ENCODE results near the gene SNX30.
A peak's percentile ranks its signal among the peaks of the same experiment; 100 is the strongest.

The SNX30 gene

DNA sequence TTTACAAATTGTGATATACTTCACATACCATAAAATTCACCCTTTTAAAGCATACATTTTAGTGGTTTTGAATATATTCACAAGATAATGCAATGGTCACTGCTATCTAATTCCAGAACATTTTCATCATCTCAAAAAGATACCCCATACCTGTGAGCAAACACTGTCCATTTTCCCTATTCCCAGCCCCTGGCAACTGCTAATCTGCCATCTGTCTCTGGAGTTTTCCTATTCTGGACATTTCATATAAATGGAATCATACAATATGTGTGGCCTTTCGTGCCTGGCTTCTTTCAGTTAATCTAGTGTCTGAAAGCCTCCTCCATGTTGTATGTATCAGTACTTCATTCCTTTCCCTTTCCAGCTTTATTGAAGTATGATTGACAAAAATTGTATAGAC lies 14.7 kb downstream of the SNX30 start:
- Histone ChIP-seq H3K9me3 (ENCODE audit: control insufficient read depth, insufficient read depth, low read length) (no peaks in the 10 kb centered on the region), H3K4me3 (ENCODE audit: low read depth, low read length) (no peak overlapping the region), H3K27me3 (ENCODE audit: control insufficient read depth, insufficient read depth, low read length) (no peaks in the 10 kb centered on the region), H3K36me3 (ENCODE audit: control insufficient read depth, insufficient read depth, low read length) (no peaks in the 10 kb centered on the region), H3K27ac (ENCODE audit: low read depth, low read length) (no peak overlapping the region), H3K4me1 (ENCODE audit: control insufficient read depth, insufficient read depth, low read length) (peaks cover 9% of the 10 kb centered on the region), H3K9ac (ENCODE audit: low read depth, low read length) (no peak overlapping the region)

DNA sequence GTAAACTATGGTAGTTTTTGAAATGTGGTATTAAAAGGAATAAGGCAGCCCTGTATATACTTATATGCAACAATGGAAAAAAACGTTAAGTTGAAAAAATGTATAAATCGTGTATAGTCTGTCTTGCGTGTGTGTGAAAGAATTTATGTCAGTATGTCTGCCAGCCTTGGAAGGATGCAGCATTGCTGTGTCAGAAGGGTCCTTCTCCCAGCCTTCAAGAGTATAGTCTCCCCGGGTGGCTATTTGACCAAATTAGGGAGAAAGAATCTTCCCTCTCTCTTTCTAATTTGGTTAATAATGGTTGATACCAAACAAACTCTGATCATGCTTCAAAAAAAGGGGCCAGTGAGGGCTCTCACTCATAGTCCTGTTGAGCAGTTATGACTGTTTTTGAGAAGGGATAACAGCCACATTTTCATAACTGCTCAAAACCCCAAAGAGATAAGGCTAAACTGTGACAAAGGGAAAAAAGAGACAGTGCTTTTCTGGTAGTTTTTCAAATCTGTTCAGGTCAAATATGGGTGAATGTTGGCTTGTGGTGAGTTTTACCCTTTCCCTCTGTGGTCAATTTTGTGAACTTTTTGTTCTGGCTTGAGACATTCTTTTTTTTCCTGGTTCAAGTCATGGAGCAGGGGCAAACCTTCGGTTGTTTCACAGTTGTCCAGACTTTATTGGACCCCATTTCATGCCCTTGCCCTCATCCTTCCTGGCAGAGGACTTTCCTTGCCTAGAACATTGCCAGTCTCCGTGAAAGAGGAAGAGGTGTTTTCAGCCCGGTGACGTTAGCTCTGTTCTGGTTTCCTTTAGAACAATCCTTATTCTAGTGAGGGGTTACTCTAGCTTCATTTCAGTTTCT lies 21.0 kb downstream of the SNX30 start:
- Histone ChIP-seq H3K4me3 (ENCODE audit: low read depth, low read length) (no peak overlapping the region), H3K27ac (ENCODE audit: low read depth, low read length) (peak overlapping the region; percentile 38), H3K9ac (ENCODE audit: low read depth, low read length) (no peak overlapping the region), H3K9me3 (ENCODE audit: control insufficient read depth, insufficient read depth, low read length) (no peaks in the 10 kb centered on the region), H3K4me1 (ENCODE audit: control insufficient read depth, insufficient read depth, low read length) (peaks cover 31% of the 10 kb centered on the region), H3K36me3 (ENCODE audit: control insufficient read depth, insufficient read depth, low read length) (no peaks in the 10 kb centered on the region), H3K27me3 (ENCODE audit: control insufficient read depth, insufficient read depth, low read length) (no peaks in the 10 kb centered on the region)

DNA sequence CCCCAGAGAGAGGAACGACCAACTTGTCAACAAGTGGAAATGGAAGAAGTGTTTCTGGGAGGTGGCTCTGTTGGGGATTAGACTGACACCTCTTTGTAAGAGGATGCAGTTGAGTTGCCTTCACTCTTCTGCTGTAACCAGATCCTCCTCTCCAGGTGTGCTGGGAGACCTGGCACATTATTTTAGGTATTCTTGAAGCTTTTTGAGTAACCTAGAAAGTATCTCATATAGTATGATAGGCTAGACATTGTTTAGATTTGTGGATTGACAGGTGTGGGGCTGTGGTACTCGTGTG lies 21.6 kb downstream of the SNX30 start:
- Histone ChIP-seq H3K9ac (ENCODE audit: low read depth, low read length) (no peak overlapping the region), H3K4me1 (ENCODE audit: control insufficient read depth, insufficient read depth, low read length) (peaks cover 31% of the 10 kb centered on the region), H3K4me3 (ENCODE audit: low read depth, low read length) (no peak overlapping the region), H3K27me3 (ENCODE audit: control insufficient read depth, insufficient read depth, low read length) (no peaks in the 10 kb centered on the region), H3K36me3 (ENCODE audit: control insufficient read depth, insufficient read depth, low read length) (no peaks in the 10 kb centered on the region), H3K27ac (ENCODE audit: low read depth, low read length) (no peak overlapping the region), H3K9me3 (ENCODE audit: control insufficient read depth, insufficient read depth, low read length) (no peaks in the 10 kb centered on the region)

DNA sequence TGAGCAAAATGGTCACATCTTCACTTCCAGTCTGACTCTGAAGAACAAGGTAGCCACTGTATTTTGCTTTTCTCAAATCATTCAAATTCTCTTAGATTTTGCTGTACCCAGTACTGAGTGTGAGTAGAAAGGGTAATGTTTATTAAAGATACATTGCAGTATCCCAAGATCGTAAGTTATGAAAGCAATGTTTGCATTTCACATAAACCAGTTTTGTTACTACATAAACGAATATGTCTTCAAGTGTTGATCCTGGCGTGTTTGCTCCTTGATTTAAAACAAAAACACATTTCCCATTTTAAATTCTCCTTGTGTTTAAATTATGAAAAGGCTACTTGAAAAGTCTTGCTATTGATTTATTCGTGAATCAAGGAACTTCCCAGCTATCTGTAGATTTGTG lies 22.0 kb downstream of the SNX30 start:
- Histone ChIP-seq H3K27ac (ENCODE audit: low read depth, low read length) (no peak overlapping the region), H3K4me1 (ENCODE audit: control insufficient read depth, insufficient read depth, low read length) (peaks cover 31% of the 10 kb centered on the region), H3K9me3 (ENCODE audit: control insufficient read depth, insufficient read depth, low read length) (no peaks in the 10 kb centered on the region), H3K9ac (ENCODE audit: low read depth, low read length) (no peak overlapping the region), H3K27me3 (ENCODE audit: control insufficient read depth, insufficient read depth, low read length) (no peaks in the 10 kb centered on the region), H3K4me3 (ENCODE audit: low read depth, low read length) (no peak overlapping the region), H3K36me3 (ENCODE audit: control insufficient read depth, insufficient read depth, low read length) (no peaks in the 10 kb centered on the region)

DNA sequence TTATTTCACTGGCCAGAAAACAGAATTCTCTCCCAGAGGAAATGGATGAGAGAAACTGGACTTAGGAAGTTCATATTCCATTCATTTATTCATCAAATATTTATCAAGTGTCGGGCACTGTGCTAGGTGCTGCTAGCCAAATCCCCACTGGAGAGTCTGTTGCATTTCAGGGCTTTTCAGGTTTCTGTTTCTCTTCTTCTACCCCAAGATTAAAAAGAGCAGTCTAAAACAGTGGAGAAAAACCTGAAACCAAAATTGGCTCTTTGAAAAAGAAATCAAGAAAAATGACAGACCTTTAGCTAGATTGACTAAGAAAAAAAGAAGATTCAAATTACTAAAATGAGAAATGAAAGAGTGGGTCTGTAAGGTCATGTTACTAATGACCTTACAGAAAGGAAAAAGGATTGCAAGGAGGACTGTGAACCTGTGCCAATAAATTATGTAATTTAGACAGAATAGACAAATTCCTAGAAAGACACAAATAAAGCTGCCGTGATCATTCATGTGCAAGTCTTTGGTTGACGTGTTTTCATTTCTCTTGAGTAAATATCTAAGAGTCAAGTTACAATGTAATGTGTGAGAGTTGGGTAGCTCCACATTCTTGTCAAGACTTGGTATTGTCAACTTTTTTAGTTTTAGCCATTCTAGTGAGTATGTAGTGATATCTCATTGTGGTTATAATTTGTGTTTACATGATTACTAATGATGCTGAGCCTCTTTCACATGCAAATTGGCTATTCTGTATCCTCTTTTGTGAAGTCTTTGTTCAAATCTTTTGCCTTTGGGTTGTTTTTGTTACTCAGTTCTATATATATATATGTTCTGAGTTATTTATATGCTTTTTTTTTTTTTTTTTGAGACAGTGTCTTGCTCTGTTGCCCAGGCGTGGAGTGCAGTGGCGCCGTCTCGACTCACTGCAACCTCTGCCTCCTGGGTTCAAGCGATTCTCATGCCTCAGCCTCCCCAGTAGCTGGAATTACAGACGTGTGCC lies 23.7 kb downstream of the SNX30 start:
- H3K27me3 ChIP-seq (ENCODE audit: control insufficient read depth, insufficient read depth, low read length), result no peaks in the 10 kb centered on the region
- peaks cover 31% of the 10 kb centered on the region for H3K4me1 ChIP-seq (ENCODE audit: control insufficient read depth, insufficient read depth, low read length)
- H3K36me3 ChIP-seq (ENCODE audit: control insufficient read depth, insufficient read depth, low read length), result no peaks in the 10 kb centered on the region
- H3K9me3 ChIP-seq (ENCODE audit: control insufficient read depth, insufficient read depth, low read length), result no peaks in the 10 kb centered on the region
- no peak overlapping the region for H3K9ac ChIP-seq (ENCODE audit: low read depth, low read length)
- no peak overlapping the region for H3K4me3 ChIP-seq (ENCODE audit: low read depth, low read length)
- H3K27ac ChIP-seq (ENCODE audit: low read depth, low read length), result no peak overlapping the region

DNA sequence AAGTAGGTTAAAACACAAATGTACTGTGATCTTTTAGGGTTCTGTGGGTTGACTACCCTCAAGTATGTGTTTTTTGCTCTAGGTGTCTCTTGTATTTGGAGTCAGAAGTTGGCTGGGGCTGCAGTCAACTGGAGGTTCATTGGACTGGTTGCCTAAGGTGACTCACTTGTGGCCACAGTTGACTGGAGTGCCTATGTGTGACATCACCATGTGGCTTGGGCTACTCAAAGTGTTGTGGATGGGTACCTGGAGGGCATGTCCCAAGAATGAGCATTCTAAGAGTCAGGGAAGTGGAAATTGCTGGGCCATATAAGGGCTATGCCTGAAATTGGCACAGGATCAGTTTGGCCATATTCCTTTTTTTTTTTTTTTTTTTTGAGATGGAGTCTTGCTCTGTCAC lies 27.4 kb downstream of the SNX30 start:
- no peaks in the 10 kb centered on the region for H3K27me3 ChIP-seq (ENCODE audit: control insufficient read depth, insufficient read depth, low read length)
- H3K9me3 ChIP-seq (ENCODE audit: control insufficient read depth, insufficient read depth, low read length), result no peaks in the 10 kb centered on the region
- H3K27ac ChIP-seq (ENCODE audit: low read depth, low read length), result no peak overlapping the region
- H3K4me1 ChIP-seq (ENCODE audit: control insufficient read depth, insufficient read depth, low read length), result peaks cover 11% of the 10 kb centered on the region; the same call in 1 of the 2 replicates
- H3K4me3 ChIP-seq (ENCODE audit: low read depth, low read length), result no peak overlapping the region
- H3K9ac ChIP-seq (ENCODE audit: low read depth, low read length), result no peak overlapping the region
- no peaks in the 10 kb centered on the region for H3K36me3 ChIP-seq (ENCODE audit: control insufficient read depth, insufficient read depth, low read length)

DNA sequence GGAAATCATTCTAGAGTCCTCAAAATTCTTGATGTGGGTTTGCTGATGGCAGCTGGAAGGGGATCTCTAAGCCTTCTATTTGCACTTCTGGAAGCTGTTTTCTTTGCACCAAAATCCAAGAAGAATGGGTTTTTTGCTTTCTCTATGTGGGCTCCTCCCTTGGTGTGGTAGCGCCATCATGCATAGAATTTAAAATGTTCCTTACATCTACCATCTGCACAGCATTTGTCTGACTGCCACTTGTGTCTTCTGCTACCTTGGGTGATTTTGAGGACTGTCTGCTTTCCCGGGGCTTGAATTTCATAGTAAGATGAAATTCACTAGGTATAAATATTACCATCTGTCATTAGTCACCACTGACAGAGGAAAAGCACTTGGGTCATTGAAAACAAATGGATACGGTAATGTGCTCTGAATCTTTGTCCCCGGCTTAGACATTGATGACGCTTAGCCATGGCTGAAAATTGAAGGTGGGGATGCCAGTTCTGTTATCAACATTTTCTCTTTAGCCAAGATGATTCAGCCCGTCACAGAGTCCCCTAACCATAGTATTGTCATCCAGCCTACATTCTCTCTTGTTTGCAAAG lies 30.0 kb downstream of the SNX30 start:
- H3K4me1 ChIP-seq (ENCODE audit: control insufficient read depth, insufficient read depth, low read length), result peaks cover 13% of the 10 kb centered on the region
- no peak overlapping the region for H3K27ac ChIP-seq (ENCODE audit: low read depth, low read length)
- H3K36me3 ChIP-seq (ENCODE audit: control insufficient read depth, insufficient read depth, low read length), result no peaks in the 10 kb centered on the region
- no peak overlapping the region for H3K4me3 ChIP-seq (ENCODE audit: low read depth, low read length)
- no peak overlapping the region for H3K9ac ChIP-seq (ENCODE audit: low read depth, low read length)
- H3K27me3 ChIP-seq (ENCODE audit: control insufficient read depth, insufficient read depth, low read length), result no peaks in the 10 kb centered on the region
- H3K9me3 ChIP-seq (ENCODE audit: control insufficient read depth, insufficient read depth, low read length), result no peaks in the 10 kb centered on the region

DNA sequence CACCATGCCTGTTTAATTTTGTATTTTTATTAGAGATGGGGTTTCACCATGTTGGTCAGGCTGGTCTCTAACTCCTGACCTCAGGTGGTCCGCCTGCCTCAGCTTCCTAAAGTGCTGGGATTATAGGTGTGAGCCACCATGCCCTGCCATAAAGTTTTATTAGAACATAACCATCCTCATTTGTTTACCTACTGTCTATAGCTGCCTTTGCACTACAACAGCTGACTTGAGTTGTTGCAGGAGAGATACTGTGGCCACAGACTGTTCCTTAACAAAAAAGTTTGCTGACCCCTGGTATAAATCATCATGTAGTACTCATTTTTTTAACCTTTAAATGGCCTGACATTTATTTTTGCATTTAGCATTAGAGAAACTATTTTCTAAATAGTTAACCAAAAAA lies 31.7 kb downstream of the SNX30 start:
- H3K9ac ChIP-seq (ENCODE audit: low read depth, low read length), result no peak overlapping the region
- no peak overlapping the region for H3K27ac ChIP-seq (ENCODE audit: low read depth, low read length)
- H3K4me3 ChIP-seq (ENCODE audit: low read depth, low read length), result no peak overlapping the region
- H3K9me3 ChIP-seq (ENCODE audit: control insufficient read depth, insufficient read depth, low read length), result no peaks in the 10 kb centered on the region
- no peaks in the 10 kb centered on the region for H3K36me3 ChIP-seq (ENCODE audit: control insufficient read depth, insufficient read depth, low read length)
- peaks cover 13% of the 10 kb centered on the region for H3K4me1 ChIP-seq (ENCODE audit: control insufficient read depth, insufficient read depth, low read length)
- H3K27me3 ChIP-seq (ENCODE audit: control insufficient read depth, insufficient read depth, low read length), result no peaks in the 10 kb centered on the region

DNA sequence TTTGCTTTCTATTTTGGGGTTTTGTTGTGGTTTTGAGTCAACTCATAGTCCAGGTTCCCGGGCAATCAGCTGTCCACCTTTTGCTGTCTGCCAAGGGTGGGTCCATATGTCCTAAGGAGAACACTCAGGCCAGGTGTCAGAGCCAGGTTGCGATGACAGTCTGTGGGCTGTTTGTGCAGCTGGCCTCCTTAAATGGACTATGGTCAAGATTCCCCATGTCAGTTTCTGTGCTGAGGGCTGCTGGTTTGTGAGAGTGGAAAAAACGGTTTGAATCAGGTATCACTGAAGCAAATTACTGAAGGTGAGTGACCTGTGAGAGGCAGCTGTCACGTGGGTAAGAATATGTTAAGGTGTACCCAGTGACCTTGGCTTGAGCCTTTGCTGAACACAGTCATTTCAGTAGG lies 33.0 kb downstream of the SNX30 start:
- Histone ChIP-seq H3K27me3 (ENCODE audit: control insufficient read depth, insufficient read depth, low read length) (no peaks in the 10 kb centered on the region), H3K4me3 (ENCODE audit: low read depth, low read length) (no peak overlapping the region), H3K4me1 (ENCODE audit: control insufficient read depth, insufficient read depth, low read length) (peaks cover 13% of the 10 kb centered on the region), H3K9me3 (ENCODE audit: control insufficient read depth, insufficient read depth, low read length) (no peaks in the 10 kb centered on the region), H3K9ac (ENCODE audit: low read depth, low read length) (no peak overlapping the region), H3K36me3 (ENCODE audit: control insufficient read depth, insufficient read depth, low read length) (no peaks in the 10 kb centered on the region), H3K27ac (ENCODE audit: low read depth, low read length) (no peak overlapping the region)

DNA sequence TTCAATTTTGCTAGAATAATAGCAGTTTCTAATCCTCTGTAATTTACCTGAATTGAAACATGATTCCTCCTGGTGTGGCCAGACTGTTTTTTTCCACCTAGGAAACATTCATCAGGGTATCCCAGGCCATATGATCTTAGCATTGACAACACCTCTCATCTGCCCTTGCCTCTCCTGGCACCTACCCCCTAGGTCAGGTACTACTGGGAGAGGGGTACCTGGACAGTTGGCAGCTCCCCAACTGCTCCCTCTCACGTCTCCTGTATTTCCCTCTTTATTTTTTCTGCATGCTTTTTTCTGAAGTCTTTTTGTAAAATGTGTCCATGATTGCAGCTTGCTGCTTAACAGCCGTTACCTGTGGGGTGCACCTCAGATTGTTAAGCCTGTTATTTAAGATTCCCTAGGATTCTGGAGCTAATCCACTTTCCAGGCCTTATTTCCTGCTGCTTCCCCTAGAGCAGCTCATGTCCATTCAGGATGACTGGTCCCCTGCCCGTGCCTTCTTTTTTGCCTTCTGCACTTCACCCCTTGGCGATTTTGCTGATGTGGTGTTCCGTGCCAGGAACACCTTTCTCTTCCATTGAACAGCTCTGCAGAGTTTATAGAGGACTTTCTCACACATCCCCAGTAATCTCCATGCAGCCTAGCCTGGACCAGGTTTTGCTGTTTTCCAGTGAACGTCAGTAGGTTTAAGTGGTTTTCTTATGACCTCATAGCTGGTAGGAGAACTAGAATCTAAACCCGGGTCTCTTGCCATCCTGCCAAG lies 33.6 kb downstream of the SNX30 start:
- Histone ChIP-seq H3K4me1 (ENCODE audit: control insufficient read depth, insufficient read depth, low read length) (peaks cover 13% of the 10 kb centered on the region), H3K27ac (ENCODE audit: low read depth, low read length) (no peak overlapping the region), H3K9ac (ENCODE audit: low read depth, low read length) (no peak overlapping the region), H3K27me3 (ENCODE audit: control insufficient read depth, insufficient read depth, low read length) (no peaks in the 10 kb centered on the region), H3K4me3 (ENCODE audit: low read depth, low read length) (peak overlapping the region; percentile 32; the same call in 1 of the 2 replicates), H3K36me3 (ENCODE audit: control insufficient read depth, insufficient read depth, low read length) (no peaks in the 10 kb centered on the region), H3K9me3 (ENCODE audit: control insufficient read depth, insufficient read depth, low read length) (no peaks in the 10 kb centered on the region)
